ENCODE data around the gene CELF5.

Gene CELF5

DNA sequence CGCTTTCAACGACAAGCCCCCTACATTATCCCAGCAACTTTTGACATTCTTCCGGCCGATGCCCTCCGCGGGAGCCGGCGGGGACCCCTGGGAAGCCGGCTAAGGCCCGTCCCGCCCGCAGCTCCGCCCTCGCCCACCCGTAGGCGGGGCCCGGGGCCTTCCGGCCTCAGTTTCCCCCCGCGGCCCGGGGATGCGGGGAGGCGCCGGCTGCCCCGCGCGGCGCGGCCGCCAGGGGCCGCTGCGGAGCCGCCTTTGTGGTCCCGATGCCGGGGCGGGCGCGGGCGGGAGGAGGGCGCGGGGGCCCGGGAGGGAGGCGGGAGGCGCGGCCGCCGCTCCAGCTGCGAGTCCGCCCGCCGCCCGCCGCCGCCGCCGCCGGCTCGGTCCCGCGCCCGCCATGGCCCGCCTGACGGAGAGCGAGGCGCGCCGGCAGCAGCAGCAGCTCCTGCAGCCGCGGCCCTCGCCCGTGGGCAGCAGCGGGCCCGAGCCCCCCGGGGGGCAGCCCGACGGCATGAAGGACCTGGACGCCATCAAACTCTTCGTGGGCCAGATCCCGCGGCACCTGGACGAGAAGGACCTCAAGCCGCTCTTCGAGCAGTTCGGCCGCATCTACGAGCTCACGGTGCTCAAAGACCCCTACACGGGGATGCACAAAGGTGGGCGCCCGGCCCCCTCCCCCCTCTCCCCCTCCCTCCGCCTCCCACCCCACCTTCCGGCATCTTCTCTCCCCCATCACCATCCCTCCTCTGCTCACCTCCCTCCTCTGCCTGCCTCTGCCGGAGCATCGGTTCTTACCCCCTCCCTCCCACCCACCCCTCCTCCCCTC, at the start of gene CELF5:
CELF5 (plus strand) TSS at position 316 of the 823 bp plus-strand sequence; CDS start at position 395, 79 bp downstream.
- DNase-seq = peak; percentile 13

DNA sequence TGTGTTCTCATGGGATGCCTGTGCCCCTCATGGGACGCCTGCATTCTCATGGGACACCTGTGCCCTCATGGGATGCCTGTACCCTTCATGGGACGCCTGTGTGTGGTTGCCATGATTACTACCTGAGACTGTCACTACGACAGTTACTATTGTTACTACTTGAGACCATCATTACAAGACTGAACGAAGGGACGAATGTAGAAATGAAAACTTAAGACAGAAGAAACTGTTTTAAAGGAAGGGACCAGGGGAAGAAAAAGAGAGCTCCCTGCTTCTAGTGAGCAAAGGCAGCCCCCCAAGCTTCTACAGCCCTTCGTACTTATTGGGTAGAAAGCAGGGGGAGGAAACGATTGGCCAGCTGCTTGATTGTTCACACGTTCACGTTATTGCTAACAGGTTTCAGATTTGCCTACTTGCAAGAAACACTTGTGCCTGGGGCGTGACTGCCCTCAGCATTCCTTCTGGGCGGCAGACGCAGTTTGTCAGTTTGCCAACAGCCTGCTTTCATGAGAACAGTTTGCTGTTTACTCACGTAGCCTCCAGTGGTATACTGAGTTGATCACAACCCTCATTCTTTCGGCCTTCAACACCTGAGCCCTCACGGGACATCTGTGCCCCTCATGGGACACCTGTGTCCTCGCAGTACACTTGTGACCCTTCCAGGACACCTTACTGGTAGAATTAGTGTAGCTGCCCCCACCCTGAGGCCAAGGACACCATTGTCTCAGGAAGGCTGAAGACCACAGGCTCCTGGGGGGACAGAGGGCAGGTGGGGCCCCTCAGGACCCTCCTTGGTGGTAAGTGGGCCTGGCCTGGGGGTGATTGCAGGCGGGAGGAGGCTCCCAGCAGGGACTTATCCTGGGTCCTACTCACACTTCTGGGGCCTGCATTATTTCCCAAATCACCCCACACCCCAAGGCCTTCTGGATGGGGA, 48.4 kb upstream of the CELF5 start:
- peak; percentile 79 for DNase-seq

DNA sequence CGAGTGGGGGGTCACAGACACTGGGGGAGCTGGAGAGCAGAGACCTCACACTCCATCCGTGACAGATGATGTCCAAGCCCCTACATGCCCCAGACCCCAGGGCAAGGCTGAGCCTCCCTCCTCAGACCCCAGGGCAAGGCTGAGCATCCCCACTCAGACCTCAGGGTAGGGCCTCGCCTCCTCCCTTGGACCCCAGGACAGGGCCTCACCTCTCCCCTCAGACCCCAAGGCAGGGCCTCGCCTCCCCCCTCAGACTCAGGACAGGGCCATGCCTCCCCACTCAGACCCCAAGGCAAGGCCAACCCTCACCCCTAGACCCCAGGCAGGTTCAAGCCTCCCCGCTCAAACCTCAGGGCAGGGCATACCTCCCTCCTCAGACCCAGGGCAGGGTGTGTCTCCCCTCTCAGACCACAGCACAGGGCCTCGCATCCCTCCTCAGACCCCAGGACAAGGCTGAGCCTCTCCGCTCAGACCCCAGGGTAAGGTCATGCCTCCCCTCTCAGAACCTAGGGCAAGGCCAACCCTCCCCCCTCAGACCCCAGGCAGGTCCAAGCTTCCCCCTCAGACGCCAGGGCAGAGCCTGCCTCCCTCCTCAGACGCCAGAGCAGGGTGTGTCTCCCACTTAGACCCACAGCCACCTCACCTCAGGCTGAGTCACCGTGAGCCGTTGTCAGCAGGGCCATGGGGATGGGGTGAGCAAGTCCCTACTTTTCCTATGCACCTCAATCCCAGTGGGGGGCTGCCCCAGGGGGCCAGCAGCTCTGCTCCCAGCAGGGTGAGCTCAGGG, 47.6 kb upstream of the CELF5 start:
- DNase-seq = no peak

- no peak for DNase-seq
These were observed 46.0 kb upstream of the CELF5 start, which contains the start of gene S1PR4 for GRCh38 chr19:3178377-3178972. TSS of gene S1PR4 (plus strand) at chr19:3178769. CDS start at chr19:3178793, 24 bp downstream.

DNA sequence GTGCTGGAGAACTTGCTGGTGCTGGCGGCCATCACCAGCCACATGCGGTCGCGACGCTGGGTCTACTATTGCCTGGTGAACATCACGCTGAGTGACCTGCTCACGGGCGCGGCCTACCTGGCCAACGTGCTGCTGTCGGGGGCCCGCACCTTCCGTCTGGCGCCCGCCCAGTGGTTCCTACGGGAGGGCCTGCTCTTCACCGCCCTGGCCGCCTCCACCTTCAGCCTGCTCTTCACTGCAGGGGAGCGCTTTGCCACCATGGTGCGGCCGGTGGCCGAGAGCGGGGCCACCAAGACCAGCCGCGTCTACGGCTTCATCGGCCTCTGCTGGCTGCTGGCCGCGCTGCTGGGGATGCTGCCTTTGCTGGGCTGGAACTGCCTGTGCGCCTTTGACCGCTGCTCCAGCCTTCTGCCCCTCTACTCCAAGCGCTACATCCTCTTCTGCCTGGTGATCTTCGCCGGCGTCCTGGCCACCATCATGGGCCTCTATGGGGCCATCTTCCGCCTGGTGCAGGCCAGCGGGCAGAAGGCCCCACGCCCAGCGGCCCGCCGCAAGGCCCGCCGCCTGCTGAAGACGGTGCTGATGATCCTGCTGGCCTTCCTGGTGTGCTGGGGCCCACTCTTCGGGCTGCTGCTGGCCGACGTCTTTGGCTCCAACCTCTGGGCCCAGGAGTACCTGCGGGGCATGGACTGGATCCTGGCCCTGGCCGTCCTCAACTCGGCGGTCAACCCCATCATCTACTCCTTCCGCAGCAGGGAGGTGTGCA, 45.3 kb upstream of the CELF5 start:
- no peak for DNase-seq

- no peak for DNase-seq
These were observed 44.6 kb upstream of the CELF5 start for GRCh38 chr19:3179739-3180293.

- DNase-seq = no peak
These were observed 40.5 kb upstream of the CELF5 start for GRCh38 chr19:3183721-3184641.

DNA sequence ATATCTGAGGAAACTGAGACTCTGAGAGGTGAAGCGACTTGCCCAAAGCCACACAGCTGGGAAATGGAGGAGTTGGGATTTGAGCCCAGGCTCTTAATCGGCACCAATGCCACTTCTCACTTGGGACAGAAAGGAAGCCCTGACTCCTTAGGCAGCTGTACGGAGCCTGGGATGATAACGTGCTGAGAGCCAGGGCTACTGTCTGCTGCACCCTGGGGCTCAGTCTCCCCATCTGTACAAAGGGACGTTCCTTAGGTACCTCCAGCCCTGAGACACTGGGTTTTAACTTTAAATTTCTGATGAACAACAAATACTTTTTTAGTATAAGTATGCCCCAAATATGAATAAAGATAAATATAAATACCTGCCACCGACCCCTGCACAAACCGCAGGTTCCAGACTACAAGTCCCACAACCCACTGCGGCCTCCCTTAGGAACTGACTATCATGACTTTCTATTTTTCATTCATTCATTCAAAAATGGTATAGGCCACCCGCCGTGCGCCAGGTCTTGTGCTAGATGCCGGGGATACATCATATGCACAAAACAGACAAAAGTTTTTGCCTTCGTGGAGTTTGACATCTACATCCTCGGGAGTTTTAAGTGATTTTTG, 39.5 kb upstream of the CELF5 start:
- peak; percentile 76 for DNase-seq

- DNase-seq = peak; percentile 93
These were observed 38.9 kb upstream of the CELF5 start, which contains the start of gene NCLN for GRCh38 chr19:3185461-3186159. TSS of gene NCLN (plus strand) at chr19:3185930. CDS start at chr19:3186031, 101 bp downstream.

GRCh38 chr19:3186160-3186688, 38.2 kb upstream of the CELF5 start:
- DNase-seq = no peak

DNA sequence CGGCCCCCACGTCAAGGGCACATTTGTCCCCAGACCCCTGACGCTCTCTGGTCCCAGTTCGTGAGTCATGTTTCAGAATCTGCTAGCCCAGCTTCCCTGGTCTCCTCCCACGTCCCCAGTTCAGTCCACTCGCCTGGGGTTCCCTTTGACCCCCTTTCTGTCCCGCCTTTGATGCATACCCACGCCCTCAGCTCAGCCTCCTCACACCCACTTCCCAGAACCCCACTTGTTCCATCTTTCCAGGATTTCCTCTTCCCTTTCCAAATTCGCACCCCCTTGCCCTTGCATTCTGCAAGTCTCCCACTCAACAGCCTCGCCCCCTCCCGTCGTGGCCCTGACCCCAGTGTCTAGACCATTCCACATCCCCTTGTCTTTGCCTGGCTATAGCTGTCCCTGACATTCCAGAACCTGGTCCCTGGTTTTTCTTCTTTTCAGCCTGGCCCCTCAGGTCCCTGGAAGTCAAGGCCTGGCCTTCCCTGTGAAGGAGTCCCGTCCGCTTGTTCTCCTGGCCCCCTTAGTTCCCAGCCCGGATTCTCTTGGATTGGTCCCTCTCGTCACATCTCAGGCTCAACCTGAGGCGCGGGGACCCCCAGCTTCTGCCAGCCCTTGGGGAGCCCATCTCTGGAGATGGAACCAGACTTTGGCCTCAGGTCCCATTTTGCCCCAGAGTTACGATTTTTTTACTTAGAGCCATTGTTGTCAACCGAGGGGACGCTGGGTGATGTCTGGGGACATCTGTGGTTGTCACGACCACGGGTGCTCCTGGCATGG, 37.4 kb upstream of the CELF5 start:
- DNase-seq = no peak

GRCh38 chr19:3187662-3188511, 36.6 kb upstream of the CELF5 start:
- DNase-seq = no peak

DNA sequence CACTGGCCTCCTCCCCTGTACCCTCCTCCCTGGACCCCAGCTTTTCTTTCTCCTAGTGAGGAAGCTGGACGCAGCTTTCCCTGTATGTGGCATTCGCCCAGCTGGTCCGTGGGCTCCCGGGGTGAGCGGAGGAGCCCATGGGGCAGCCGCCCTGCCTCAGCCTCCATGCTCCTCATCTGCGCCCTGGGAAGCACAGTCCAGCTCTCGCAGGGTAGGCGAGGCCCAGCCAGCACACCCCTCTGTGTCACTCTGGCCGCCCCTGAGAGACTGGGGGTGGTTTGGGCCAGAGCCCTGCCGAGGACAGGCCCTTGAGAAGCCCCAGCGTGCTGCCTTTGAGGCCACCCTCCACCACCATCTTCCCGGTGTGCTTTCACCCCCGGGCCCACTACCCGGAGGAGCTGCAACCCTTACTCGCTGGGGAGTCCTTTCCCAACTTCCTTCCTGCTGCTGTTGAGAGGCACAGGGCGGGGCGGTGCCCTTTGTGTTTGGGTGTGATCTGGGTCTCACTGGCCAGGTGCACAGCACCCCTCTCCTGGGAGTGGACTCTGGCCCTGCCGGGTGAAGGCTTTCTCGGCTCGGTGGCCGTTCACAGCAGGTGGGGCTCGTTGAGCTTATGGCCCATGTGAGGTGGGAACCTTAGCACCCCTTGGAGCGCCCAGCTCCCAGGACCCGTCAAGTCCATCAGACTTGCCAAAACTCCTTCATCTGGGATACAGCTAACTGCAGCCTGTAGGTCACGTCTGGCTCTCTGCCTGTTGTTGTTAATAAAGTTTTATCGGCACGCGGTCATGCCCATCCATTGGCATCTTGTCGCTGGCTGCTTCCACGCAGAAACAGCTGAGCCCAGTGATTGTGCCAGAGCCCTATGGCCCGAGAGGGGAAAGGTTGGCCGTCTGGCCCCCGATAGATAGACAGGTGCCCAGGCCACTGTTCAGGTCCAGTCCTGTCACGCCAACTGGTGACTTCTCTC, 35.5 kb upstream of the CELF5 start:
- DNase-seq = no peak

GRCh38 chr19:3189702-3190469, 34.6 kb upstream of the CELF5 start:
- DNase-seq = no peak

- no peak for DNase-seq
These were observed 34.0 kb upstream of the CELF5 start for GRCh38 chr19:3190470-3190770.

Measured in DMS79 (cell line).